GM08714 (cell line): ENCODE results near the gene COL23A1.
"Not testable (repeated sequence)": the region's sequence is repeated elsewhere in the genome, so short reads cannot be mapped to it uniquely, and the experiment has no call there.

ENCODE experiments used
- H3K4me3 ChIP-seq: fragments of 200-500 bp; sonication (Bioruptor generic); 2 replicates; pipeline ENCODE4 v1.5.1; 2014; ENCODE audit warnings: mild to moderate bottlenecking, low read length, inconsistent platforms
- ZNF274 ChIP-seq: IDR thresholded peaks from 2 replicates; pipeline ENCODE4 v1.6.1; 2012; ENCODE audit warnings: mild to moderate bottlenecking, low read depth, low read length

The COL23A1 gene

GRCh38 chr5:178204935-178205748, 385.1 kb downstream of the COL23A1 start:
- H3K4me3 ChIP-seq = peak overlapping the region; percentile 99
- TF ChIP-seq ZNF274 = no peak

- H3K4me3 ChIP-seq = peak within 1 kb of the TSS; percentile 99
- no peak for TF ChIP-seq ZNF274
Measured at GRCh38 chr5:178204182-178204934, 385.8 kb downstream of the COL23A1 start, which contains the start of gene HNRNPAB. HNRNPAB (plus strand) TSS chr5:178204533; CDS start chr5:178204838, 305 bp downstream.

GRCh38 chr5:178203670-178204181, 386.5 kb downstream of the COL23A1 start:
- no peak for TF ChIP-seq ZNF274

GRCh38 chr5:178202541-178202940, 387.7 kb downstream of the COL23A1 start:
- H3K4me3 ChIP-seq = no peak overlapping the region
- TF ChIP-seq ZNF274 = no peak

More at GRCh38 chr5:178203670-178204181, 386.5 kb downstream of the COL23A1 start:
- H3K4me3 ChIP-seq = peak overlapping the region; percentile 99

- TF ChIP-seq ZNF274 = no peak
- no peak overlapping the region for H3K4me3 ChIP-seq
Measured at GRCh38 chr5:178201927-178202235, 388.3 kb downstream of the COL23A1 start.

- TF ChIP-seq ZNF274 = no peak
Measured at GRCh38 chr5:178201221-178201926, 388.8 kb downstream of the COL23A1 start.

GRCh38 chr5:178199581-178200434, 390.4 kb downstream of the COL23A1 start:
- no peak overlapping the region for H3K4me3 ChIP-seq
- TF ChIP-seq ZNF274 = no peak

More at GRCh38 chr5:178201221-178201926, 388.8 kb downstream of the COL23A1 start:
- no peak overlapping the region for H3K4me3 ChIP-seq

- TF ChIP-seq ZNF274 = no peak
- no peak overlapping the region for H3K4me3 ChIP-seq
Measured at GRCh38 chr5:178198706-178199105, 391.5 kb downstream of the COL23A1 start.

- H3K4me3 ChIP-seq = not testable (repeated sequence)
Measured at GRCh38 chr5:178198151-178198550, 392.0 kb downstream of the COL23A1 start.

- H3K4me3 ChIP-seq = no peak overlapping the region
- TF ChIP-seq ZNF274 = no peak
Measured at GRCh38 chr5:178196986-178197385, 393.2 kb downstream of the COL23A1 start.

GRCh38 chr5:178196281-178196812, 393.8 kb downstream of the COL23A1 start:
- TF ChIP-seq ZNF274 = no peak
- H3K4me3 ChIP-seq = no peak overlapping the region

- no peak overlapping the region for H3K4me3 ChIP-seq
- TF ChIP-seq ZNF274 = no peak
Measured at GRCh38 chr5:178194026-178194425, 396.2 kb downstream of the COL23A1 start.

GRCh38 chr5:178193251-178193809, 396.9 kb downstream of the COL23A1 start:
- no peak overlapping the region for H3K4me3 ChIP-seq
- no peak for TF ChIP-seq ZNF274

- H3K4me3 ChIP-seq = no peak overlapping the region
- TF ChIP-seq ZNF274 = no peak
Measured at GRCh38 chr5:178192787-178193186, 397.4 kb downstream of the COL23A1 start.
